Measurements from ENCODE around the gene CPNE2. TPM values are rescaled to one million over a fixed set of nuclear protein-coding genes. Genes with fewer than 3 reads are reported as not detected.

CPNE2 gene
- total and polyA plus RNA-seq, 4 donors = 6.8 to 14.6 (median 11.0) TPM

DNA sequence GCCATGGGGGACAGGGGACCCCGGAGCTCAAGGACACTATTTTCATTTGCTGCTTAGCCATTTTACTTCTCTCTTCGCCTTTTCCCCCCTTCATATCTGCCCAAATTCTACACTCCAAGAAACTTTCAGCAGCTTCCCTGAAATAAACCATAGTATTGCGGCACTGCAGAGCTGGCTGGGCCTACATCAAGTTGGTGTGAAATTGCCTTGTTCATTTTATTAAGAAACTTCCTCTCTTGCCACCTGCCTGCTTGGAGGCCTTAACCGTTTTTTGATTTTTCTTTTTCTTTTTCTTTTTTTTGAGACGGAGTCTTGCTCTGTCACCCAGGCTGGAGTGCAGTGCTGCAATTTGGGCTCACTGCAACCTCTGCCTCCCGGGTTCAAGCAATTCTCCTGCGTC, 7.4 kb upstream of the CPNE2 start:
- H3K36me3 ChIP-seq (ENCODE audit: control insufficient read depth in 4 of 4, insufficient read depth in 3 of 4, low read depth in 1 of 4, low read length in 3 of 4) = no peaks in the 10 kb centered on the region
- H3K9me3 ChIP-seq (ENCODE audit: control insufficient read depth in 4 of 4, low read length in 3 of 4) = no peaks in the 10 kb centered on the region
- no peak overlapping the region for H3K27ac ChIP-seq (ENCODE audit: low read depth in 1 of 2, low read length in 2 of 2)
- no peaks in the 10 kb centered on the region for H3K27me3 ChIP-seq (ENCODE audit: control insufficient read depth in 4 of 4, insufficient read depth in 4 of 4, low read length in 3 of 4)
- DNase-seq (ENCODE audit: low spot score) = no peak
- peaks cover 0 to 11% (median 4%) of the 10 kb centered on the region in 4 donors for H3K4me1 ChIP-seq (ENCODE audit: control insufficient read depth in 4 of 4, insufficient read depth in 4 of 4, low read length in 3 of 4)
- no peak overlapping the region for H3K9ac ChIP-seq (ENCODE audit: low read depth in 1 of 2, low read length in 2 of 2)
- no peak overlapping the region for H3K4me3 ChIP-seq (ENCODE audit: low read depth in 1 of 3, low read length in 3 of 3)
- WGBS = 87% methylated on average over 7 of the region's 7 CpGs
- TF ChIP-seq RXRA (IDR thresholded peaks at IDR 0.05) (no peak), EGR1 (IDR thresholded peaks at IDR 0.05; ENCODE audit: low read depth in 2 of 2) (no peak), SP1 (IDR thresholded peaks at IDR 0.05) (no peak), GABPA (IDR thresholded peaks at IDR 0.05 in 1 of 2, conservative IDR thresholded peaks at IDR 0.05 in 1 of 2) (no peak), NR2F2 (IDR thresholded peaks at IDR 0.05) (no peak), HNF4A (conservative IDR thresholded peaks at IDR 0.05) (no peak)
- TF ChIP-seq, protein P1, sequence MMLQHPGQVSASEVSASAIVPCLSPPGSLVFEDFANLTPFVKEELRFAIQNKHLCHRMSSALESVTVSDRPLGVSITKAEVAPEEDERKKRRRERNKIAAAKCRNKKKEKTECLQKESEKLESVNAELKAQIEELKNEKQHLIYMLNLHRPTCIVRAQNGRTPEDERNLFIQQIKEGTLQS (IDR thresholded peaks at IDR 0.05) = no peak
- TF ChIP-seq, protein P2, sequence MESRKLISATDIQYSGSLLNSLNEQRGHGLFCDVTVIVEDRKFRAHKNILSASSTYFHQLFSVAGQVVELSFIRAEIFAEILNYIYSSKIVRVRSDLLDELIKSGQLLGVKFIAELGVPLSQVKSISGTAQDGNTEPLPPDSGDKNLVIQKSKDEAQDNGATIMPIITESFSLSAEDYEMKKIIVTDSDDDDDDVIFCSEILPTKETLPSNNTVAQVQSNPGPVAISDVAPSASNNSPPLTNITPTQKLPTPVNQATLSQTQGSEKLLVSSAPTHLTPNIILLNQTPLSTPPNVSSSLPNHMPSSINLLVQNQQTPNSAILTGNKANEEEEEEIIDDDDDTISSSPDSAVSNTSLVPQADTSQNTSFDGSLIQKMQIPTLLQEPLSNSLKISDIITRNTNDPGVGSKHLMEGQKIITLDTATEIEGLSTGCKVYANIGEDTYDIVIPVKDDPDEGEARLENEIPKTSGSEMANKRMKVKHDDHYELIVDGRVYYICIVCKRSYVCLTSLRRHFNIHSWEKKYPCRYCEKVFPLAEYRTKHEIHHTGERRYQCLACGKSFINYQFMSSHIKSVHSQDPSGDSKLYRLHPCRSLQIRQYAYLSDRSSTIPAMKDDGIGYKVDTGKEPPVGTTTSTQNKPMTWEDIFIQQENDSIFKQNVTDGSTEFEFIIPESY (IDR thresholded peaks at IDR 0.05) = no peak

DNA sequence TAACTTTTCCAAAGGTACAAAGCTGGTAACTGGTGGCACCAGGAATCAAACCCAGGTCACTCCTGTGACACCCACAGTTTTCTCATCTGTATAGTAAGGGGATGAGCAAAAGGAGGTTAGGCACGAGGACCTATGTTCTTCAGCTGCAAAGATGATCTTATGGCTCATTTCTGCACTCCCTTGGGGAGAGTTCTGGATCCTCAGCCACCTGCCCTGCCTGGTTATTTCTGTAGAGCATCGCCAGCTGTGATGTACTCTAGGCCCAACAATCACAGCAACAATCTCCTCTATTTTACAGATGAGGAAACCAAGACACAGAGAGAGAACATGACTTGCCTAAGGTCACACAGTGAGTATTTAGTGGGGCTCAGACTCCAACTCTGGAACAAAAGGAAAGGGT, 5.4 kb upstream of the CPNE2 start:
- no peak overlapping the region for H3K4me3 ChIP-seq (ENCODE audit: low read depth in 1 of 3, low read length in 3 of 3)
- H3K4me1 ChIP-seq (ENCODE audit: control insufficient read depth in 4 of 4, insufficient read depth in 4 of 4, low read length in 3 of 4) = peaks cover 2 to 16% (median 7%) of the 10 kb centered on the region in 4 donors
- H3K9ac ChIP-seq (ENCODE audit: low read depth in 1 of 2, low read length in 2 of 2) = no peak overlapping the region
- no peaks in the 10 kb centered on the region for H3K36me3 ChIP-seq (ENCODE audit: control insufficient read depth in 4 of 4, insufficient read depth in 3 of 4, low read depth in 1 of 4, low read length in 3 of 4)
- TF ChIP-seq YY1 (IDR thresholded peaks at IDR 0.05) = no peak
- TF ChIP-seq NR2F2 (IDR thresholded peaks at IDR 0.05) = no peak
- TF ChIP-seq EGR1 (IDR thresholded peaks at IDR 0.05; ENCODE audit: low read depth in 2 of 2) = no peak
- TF ChIP-seq, protein P1 (IDR thresholded peaks at IDR 0.05) = no peak
- TF ChIP-seq, protein P3, sequence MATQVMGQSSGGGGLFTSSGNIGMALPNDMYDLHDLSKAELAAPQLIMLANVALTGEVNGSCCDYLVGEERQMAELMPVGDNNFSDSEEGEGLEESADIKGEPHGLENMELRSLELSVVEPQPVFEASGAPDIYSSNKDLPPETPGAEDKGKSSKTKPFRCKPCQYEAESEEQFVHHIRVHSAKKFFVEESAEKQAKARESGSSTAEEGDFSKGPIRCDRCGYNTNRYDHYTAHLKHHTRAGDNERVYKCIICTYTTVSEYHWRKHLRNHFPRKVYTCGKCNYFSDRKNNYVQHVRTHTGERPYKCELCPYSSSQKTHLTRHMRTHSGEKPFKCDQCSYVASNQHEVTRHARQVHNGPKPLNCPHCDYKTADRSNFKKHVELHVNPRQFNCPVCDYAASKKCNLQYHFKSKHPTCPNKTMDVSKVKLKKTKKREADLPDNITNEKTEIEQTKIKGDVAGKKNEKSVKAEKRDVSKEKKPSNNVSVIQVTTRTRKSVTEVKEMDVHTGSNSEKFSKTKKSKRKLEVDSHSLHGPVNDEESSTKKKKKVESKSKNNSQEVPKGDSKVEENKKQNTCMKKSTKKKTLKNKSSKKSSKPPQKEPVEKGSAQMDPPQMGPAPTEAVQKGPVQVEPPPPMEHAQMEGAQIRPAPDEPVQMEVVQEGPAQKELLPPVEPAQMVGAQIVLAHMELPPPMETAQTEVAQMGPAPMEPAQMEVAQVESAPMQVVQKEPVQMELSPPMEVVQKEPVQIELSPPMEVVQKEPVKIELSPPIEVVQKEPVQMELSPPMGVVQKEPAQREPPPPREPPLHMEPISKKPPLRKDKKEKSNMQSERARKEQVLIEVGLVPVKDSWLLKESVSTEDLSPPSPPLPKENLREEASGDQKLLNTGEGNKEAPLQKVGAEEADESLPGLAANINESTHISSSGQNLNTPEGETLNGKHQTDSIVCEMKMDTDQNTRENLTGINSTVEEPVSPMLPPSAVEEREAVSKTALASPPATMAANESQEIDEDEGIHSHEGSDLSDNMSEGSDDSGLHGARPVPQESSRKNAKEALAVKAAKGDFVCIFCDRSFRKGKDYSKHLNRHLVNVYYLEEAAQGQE (IDR thresholded peaks at IDR 0.05) = no peak
- TF ChIP-seq, protein P4, sequence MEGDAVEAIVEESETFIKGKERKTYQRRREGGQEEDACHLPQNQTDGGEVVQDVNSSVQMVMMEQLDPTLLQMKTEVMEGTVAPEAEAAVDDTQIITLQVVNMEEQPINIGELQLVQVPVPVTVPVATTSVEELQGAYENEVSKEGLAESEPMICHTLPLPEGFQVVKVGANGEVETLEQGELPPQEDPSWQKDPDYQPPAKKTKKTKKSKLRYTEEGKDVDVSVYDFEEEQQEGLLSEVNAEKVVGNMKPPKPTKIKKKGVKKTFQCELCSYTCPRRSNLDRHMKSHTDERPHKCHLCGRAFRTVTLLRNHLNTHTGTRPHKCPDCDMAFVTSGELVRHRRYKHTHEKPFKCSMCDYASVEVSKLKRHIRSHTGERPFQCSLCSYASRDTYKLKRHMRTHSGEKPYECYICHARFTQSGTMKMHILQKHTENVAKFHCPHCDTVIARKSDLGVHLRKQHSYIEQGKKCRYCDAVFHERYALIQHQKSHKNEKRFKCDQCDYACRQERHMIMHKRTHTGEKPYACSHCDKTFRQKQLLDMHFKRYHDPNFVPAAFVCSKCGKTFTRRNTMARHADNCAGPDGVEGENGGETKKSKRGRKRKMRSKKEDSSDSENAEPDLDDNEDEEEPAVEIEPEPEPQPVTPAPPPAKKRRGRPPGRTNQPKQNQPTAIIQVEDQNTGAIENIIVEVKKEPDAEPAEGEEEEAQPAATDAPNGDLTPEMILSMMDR (IDR thresholded peaks at IDR 0.05; ENCODE audit: low read depth, low read length, missing input control) = no peak
- TF ChIP-seq, protein P2 (IDR thresholded peaks at IDR 0.05) = no peak
- no peak for TF ChIP-seq HNF4A (conservative IDR thresholded peaks at IDR 0.05)
- TF ChIP-seq, protein P5, sequence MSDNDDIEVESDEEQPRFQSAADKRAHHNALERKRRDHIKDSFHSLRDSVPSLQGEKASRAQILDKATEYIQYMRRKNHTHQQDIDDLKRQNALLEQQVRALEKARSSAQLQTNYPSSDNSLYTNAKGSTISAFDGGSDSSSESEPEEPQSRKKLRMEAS (IDR thresholded peaks at IDR 0.05) = no peak
- no peak for TF ChIP-seq RAD21 (IDR thresholded peaks at IDR 0.05)
- TF ChIP-seq GABPA (IDR thresholded peaks at IDR 0.05 in 1 of 2, conservative IDR thresholded peaks at IDR 0.05 in 1 of 2) = no peak
- TF ChIP-seq TAF1 (conservative IDR thresholded peaks at IDR 0.05) = no peak
- TF ChIP-seq FOXA2 (IDR thresholded peaks at IDR 0.05) = no peak
- TF ChIP-seq HNF4G (IDR thresholded peaks at IDR 0.05) = no peak
- TF ChIP-seq SP1 (IDR thresholded peaks at IDR 0.05) = no peak
- TF ChIP-seq RXRA (IDR thresholded peaks at IDR 0.05) = no peak
- TF ChIP-seq JUND (IDR thresholded peaks at IDR 0.05) = no peak
- TF ChIP-seq FOXA1 (IDR thresholded peaks at IDR 0.05) = no peak
- no peak overlapping the region for H3K27ac ChIP-seq (ENCODE audit: low read depth in 1 of 2, low read length in 2 of 2)
- no peak for DNase-seq (ENCODE audit: low spot score)
- no peaks in the 10 kb centered on the region for H3K27me3 ChIP-seq (ENCODE audit: control insufficient read depth in 4 of 4, insufficient read depth in 4 of 4, low read length in 3 of 4)
- WGBS = 87% methylated on average over 2 of the region's 2 CpGs
- H3K9me3 ChIP-seq (ENCODE audit: control insufficient read depth in 4 of 4, low read length in 3 of 4) = no peaks in the 10 kb centered on the region
